CD4-positive, alpha-beta T cell (primary cell): ENCODE data around the gene VSTM2L. TPM values are rescaled to one million over a fixed set of nuclear protein-coding genes. Genes with fewer than 3 reads are reported as not detected.

Experiments used
- ATAC-seq: fragments of 200-7000 bp; cut with Tn5 transposase; one replicate; pipeline ENCODE4 v1.10.0; 2022; ENCODE audit warnings: mild to moderate bottlenecking; ENCODE audit not compliant: poor library complexity
- CTCF ChIA-PET: fragments of 350-600 bp; sonication (Branson Sonifier 250); formaldehyde crosslinking; loops from one replicate; lab custom pipeline; 2021; ENCODE audit warnings: antibody characterized with exemption, inconsistent platforms; lab: Charles Lee
- POLR2A ChIA-PET: fragments of 350-600 bp; sonication (Branson Sonifier 250); formaldehyde crosslinking; loops from one replicate; lab custom pipeline; 2021; ENCODE audit warnings: antibody characterized with exemption, inconsistent platforms; lab: Charles Lee
- DNase-seq, 14 experiments: peaks; one replicate each; pipeline ENCODE4 v3.0.0-alpha.2; 2013 to 2020; ENCODE audit warnings: mixed read lengths in 2 of 14
- H3K27ac ChIP-seq, 2 donors: one replicate each; pipeline versions ENCODE4 v1.5.1 to v1.7.0; 2013; ENCODE audit warnings: low read length in 2 of 2, low read depth in 1 of 2, mild to moderate bottlenecking in 1 of 2
- H3K27me3 ChIP-seq, 2 experiments: 1 replicate in 1 of 2; 2 replicates in 1 of 2; pipeline versions ENCODE4 v1.6.1 to v1.7.0; 2013; ENCODE audit warnings: low read length in 2 of 2, control low read depth in 1 of 2, mild to moderate bottlenecking in 1 of 2, moderate library complexity in 1 of 2; ENCODE audit not compliant: insufficient read depth in 2 of 2, control insufficient read depth in 1 of 2
- H3K36me3 ChIP-seq: one replicate; pipeline ENCODE4 v1.6.1; 2013; ENCODE audit warnings: low read length, control low read depth; ENCODE audit not compliant: insufficient read depth
- H3K4me1 ChIP-seq: one replicate; pipeline ENCODE4 v1.6.1; 2013; ENCODE audit warnings: low read length, control low read depth; ENCODE audit not compliant: insufficient read depth
- H3K4me3 ChIP-seq: one replicate; pipeline ENCODE4 v1.5.1; 2013; ENCODE audit warnings: mild to moderate bottlenecking, low read length, moderate library complexity
- H3K9me3 ChIP-seq, 2 experiments: 1 replicate in 1 of 2; 2 replicates in 1 of 2; pipeline versions ENCODE4 v1.6.1 to v1.7.0; 2013; ENCODE audit warnings: low read length in 2 of 2, mild to moderate bottlenecking in 2 of 2, control low read depth in 1 of 2, moderate library complexity in 1 of 2; ENCODE audit not compliant: control insufficient read depth in 1 of 2, insufficient read depth in 1 of 2
- H3K27ac Mint-ChIP-seq: one replicate; pipeline ENCODE4 v1.8.0; 2020; ENCODE audit warnings: mixed read lengths
- H3K27me3 Mint-ChIP-seq: one replicate; pipeline ENCODE4 v1.8.0; 2021; ENCODE audit warnings: mixed read lengths
- H3K36me3 Mint-ChIP-seq: one replicate; pipeline ENCODE4 v1.8.0; 2021; ENCODE audit warnings: low read depth, mixed read lengths
- H3K4me1 Mint-ChIP-seq: one replicate; pipeline ENCODE4 v1.8.0; 2021; ENCODE audit warnings: low read depth, mixed read lengths
- H3K4me3 Mint-ChIP-seq: one replicate; pipeline ENCODE4 v1.8.0; 2020; ENCODE audit warnings: mild to moderate bottlenecking, mixed read lengths
- H3K9me3 Mint-ChIP-seq: one replicate; pipeline ENCODE4 v1.8.0; 2020; ENCODE audit warnings: mixed read lengths
- CTCF ChIP-seq: fragments of 200-600 bp; IDR thresholded peaks from one replicate; pipeline ENCODE4 v1.8.0; 2022; ENCODE audit warnings: antibody characterized with exemption, mild to moderate bottlenecking
- intact Hi-C, 2 experiments: fragments of 100-400 bp; cut with DNase I in 1 of 2; cut with micrococcal nuclease in 1 of 2; formaldehyde crosslinking; loops; one replicate each; pipeline versions ENCODE4 v1.15.1 to v1.9.0; 2023 to 2025; cut with DNase I, micrococcal nuclease
- total RNA-seq, 174 experiments: library from RNA in 2 of 174; stranded (reverse) in 2 of 174; gene quantifications; one replicate each; pipeline ENCODE4 v1.2.3 and lab custom pipeline; 2021 to 2026

Gene VSTM2L
- total RNA-seq, 2 experiments from 2014 or later, result not detected

GRCh38 chr20:37947943-37948342 is 45.0 kb downstream of the VSTM2L start:
- H3K27me3 ChIP-seq, result peaks cover 0 to 2% of the 10 kb centered on the region in 2 experiments
- TF ChIP-seq CTCF, result no peak
- H3K27me3 Mint-ChIP-seq, result peaks cover 5% of the 10 kb centered on the region
- H3K9me3 Mint-ChIP-seq, result peaks cover 7% of the 10 kb centered on the region
- no peak overlapping the region for H3K27ac Mint-ChIP-seq
- no peaks in the 10 kb centered on the region for H3K36me3 Mint-ChIP-seq
- peaks cover 0 to 10% of the 10 kb centered on the region in 2 experiments for H3K9me3 ChIP-seq
- H3K4me1 ChIP-seq, result no peaks in the 10 kb centered on the region
- CTCF ChIA-PET, result no interaction called here
- H3K4me1 Mint-ChIP-seq, result no peaks in the 10 kb centered on the region
- no peak for DNase-seq
- H3K36me3 ChIP-seq, result no peaks in the 10 kb centered on the region
- H3K4me3 ChIP-seq, result no peak overlapping the region
- POLR2A ChIA-PET, result no interaction called here
- intact Hi-C loops, result no loop called here
- H3K4me3 Mint-ChIP-seq, result no peak overlapping the region
- ATAC-seq, result no peak
- no peak overlapping the region for H3K27ac ChIP-seq

GRCh38 chr20:37948956-37949355 is 46.0 kb downstream of the VSTM2L start:
- no peak for DNase-seq
- TF ChIP-seq CTCF, result no peak
- intact Hi-C loops, result no loop called here
- Histone ChIP-seq H3K9me3 (peaks cover 0 to 17% of the 10 kb centered on the region in 2 experiments), H3K4me3 (no peak overlapping the region), H3K27ac (no peak overlapping the region), H3K36me3 (no peaks in the 10 kb centered on the region), H3K27me3 (peaks cover 0 to 2% of the 10 kb centered on the region in 2 experiments), H3K4me1 (no peaks in the 10 kb centered on the region)
- ATAC-seq, result no peak
- POLR2A ChIA-PET, result no interaction called here
- Mint-ChIP-seq H3K36me3 (no peaks in the 10 kb centered on the region), H3K27me3 (peaks cover 5% of the 10 kb centered on the region), H3K27ac (no peak overlapping the region), H3K4me1 (no peaks in the 10 kb centered on the region), H3K9me3 (peaks cover 7% of the 10 kb centered on the region), H3K4me3 (no peak overlapping the region)
- CTCF ChIA-PET, result no interaction called here

- TF ChIP-seq CTCF, result no peak
- Mint-ChIP-seq H3K4me1 (no peaks in the 10 kb centered on the region), H3K27ac (no peak overlapping the region), H3K9me3 (peaks cover 3% of the 10 kb centered on the region), H3K27me3 (no peaks in the 10 kb centered on the region), H3K4me3 (no peak overlapping the region), H3K36me3 (no peaks in the 10 kb centered on the region)
- H3K36me3 ChIP-seq, result no peaks in the 10 kb centered on the region
- no peak for ATAC-seq
- CTCF ChIA-PET, result no interaction called here
- intact Hi-C loops, result no loop called here
- DNase-seq, result no peak
- no peaks in the 10 kb centered on the region for H3K4me1 ChIP-seq
- POLR2A ChIA-PET, result no interaction called here
- peaks cover 0 to 14% of the 10 kb centered on the region in 2 experiments for H3K9me3 ChIP-seq
- peaks cover 0 to 3% of the 10 kb centered on the region in 2 experiments for H3K27me3 ChIP-seq
- no peak overlapping the region for H3K27ac ChIP-seq
- no peak overlapping the region for H3K4me3 ChIP-seq
Measured at GRCh38 chr20:37954190-37954589, 51.3 kb downstream of the VSTM2L start.
